Mesothelial cell of epicardium (in vitro differentiated cells): ENCODE data around the gene MAN1A2. TPM values are rescaled to one million over a fixed set of nuclear protein-coding genes. Genes with fewer than 3 reads are reported as not detected.

Experiments used
- DNase-seq, 2 experiments: peaks; one replicate each; pipeline ENCODE4 v3.0.0; 2021; ENCODE audit warnings: low spot score in 2 of 2; ENCODE audit not compliant: unreplicated experiment in 2 of 2
- H3K27ac Mint-ChIP-seq: 2 replicates; pipeline ENCODE4 v1.8.0; 2021; ENCODE audit warnings: mixed read lengths
- H3K27me3 Mint-ChIP-seq: 2 replicates; pipeline ENCODE4 v1.8.0; 2021; ENCODE audit warnings: low read depth, mixed read lengths
- H3K36me3 Mint-ChIP-seq: 2 replicates; pipeline ENCODE4 v1.8.0; 2021; ENCODE audit warnings: mixed read lengths
- H3K4me1 Mint-ChIP-seq: 2 replicates; pipeline ENCODE4 v1.8.0; 2021; ENCODE audit warnings: mixed read lengths
- H3K4me3 Mint-ChIP-seq: 2 replicates; pipeline ENCODE4 v1.8.0; 2021; ENCODE audit warnings: mild to moderate bottlenecking, moderate library complexity, mixed read lengths
- H3K9me3 Mint-ChIP-seq: 2 replicates; pipeline ENCODE4 v1.8.0; 2021; ENCODE audit warnings: mixed read lengths
- CTCF ChIP-seq: fragments of 200-600 bp; sonication (generic); IDR thresholded peaks from one replicate; pipeline ENCODE4 v1.5.0; 2021; ENCODE audit warnings: antibody characterized with exemption; ENCODE audit not compliant: unreplicated experiment
- total RNA-seq: library from RNA; stranded (reverse); gene quantifications from 3 replicates; pipeline ENCODE4 v1.2.1, GENCODE V29; 2021

The MAN1A2 gene
- total RNA-seq, 1 donor from 2014 or later: 55.1 TPM

DNA sequence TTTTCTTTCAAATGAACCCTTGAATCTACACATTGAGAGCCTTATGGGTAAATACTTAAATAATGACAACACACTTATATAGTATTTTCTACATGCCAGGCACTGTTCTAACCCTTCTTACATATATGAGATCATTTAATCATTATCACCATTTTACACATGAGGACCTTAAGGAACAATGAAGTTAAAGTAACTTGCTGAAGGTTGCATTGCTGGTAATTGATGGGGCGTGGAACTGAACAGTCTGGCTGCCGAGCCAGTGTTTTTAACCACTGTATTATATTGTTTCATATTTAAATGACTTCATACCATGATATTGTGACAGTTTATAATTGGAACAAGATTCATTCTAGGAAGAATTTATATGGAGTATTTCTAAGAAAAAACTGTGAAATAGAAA is 126.7 kb downstream of the MAN1A2 start:
- H3K4me3 Mint-ChIP-seq: no peak overlapping the region
- no peak for DNase-seq
- no peaks in the 10 kb centered on the region for H3K9me3 Mint-ChIP-seq
- H3K36me3 Mint-ChIP-seq: peaks cover 14% of the 10 kb centered on the region
- H3K4me1 Mint-ChIP-seq: no peaks in the 10 kb centered on the region
- TF ChIP-seq CTCF: no peak
- H3K27ac Mint-ChIP-seq: no peak overlapping the region
- no peaks in the 10 kb centered on the region for H3K27me3 Mint-ChIP-seq

DNA sequence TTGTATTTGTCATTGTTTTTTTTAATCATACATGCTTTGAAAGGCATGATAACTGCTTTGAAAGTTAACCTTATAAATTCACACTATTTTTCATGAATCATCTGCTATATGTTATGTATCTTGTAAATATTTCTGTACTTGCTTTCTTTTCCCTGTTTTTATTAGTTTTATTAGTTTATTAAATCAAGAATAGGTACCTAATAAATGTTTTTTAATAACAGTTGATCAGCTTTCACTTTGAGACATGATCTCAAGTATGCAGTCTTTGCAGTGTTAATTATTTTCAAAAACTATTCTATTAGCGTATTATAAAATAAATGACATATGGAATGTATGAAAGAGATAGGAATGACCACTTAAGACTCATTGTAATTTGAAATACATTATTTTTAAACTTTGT is 127.8 kb downstream of the MAN1A2 start:
- H3K4me1 Mint-ChIP-seq: no peaks in the 10 kb centered on the region
- peaks cover 19% of the 10 kb centered on the region for H3K36me3 Mint-ChIP-seq
- H3K27me3 Mint-ChIP-seq: no peaks in the 10 kb centered on the region
- DNase-seq: no peak
- no peak overlapping the region for H3K4me3 Mint-ChIP-seq
- no peak overlapping the region for H3K27ac Mint-ChIP-seq
- no peaks in the 10 kb centered on the region for H3K9me3 Mint-ChIP-seq
- TF ChIP-seq CTCF: no peak

GRCh38 chr1:117499071-117499470 is 131.8 kb downstream of the MAN1A2 start:
- Mint-ChIP-seq H3K9me3 (no peaks in the 10 kb centered on the region), H3K36me3 (peaks cover 14% of the 10 kb centered on the region), H3K4me1 (no peaks in the 10 kb centered on the region), H3K27me3 (no peaks in the 10 kb centered on the region), H3K4me3 (no peak overlapping the region), H3K27ac (no peak overlapping the region)
- TF ChIP-seq CTCF: no peak
- no peak for DNase-seq

DNA sequence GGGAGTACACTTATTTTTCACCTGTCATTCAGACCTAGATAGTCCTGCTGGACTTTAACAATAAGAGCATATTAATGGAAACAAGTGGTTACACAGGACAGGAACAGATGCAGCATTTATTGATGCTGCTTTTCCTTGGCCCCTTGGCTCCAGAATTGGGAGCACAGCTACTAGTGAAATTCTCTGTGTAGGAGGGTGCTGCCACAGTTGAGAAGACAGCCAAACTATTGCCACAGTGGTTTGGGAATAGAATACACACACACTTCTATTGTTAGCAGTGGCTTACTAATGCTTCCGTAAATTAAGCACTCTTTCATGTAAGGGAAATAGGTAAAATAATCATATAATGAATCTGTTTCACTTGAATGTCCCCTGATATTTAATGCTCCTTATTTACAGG is 133.3 kb downstream of the MAN1A2 start:
- no peaks in the 10 kb centered on the region for H3K4me1 Mint-ChIP-seq
- DNase-seq: no peak
- H3K27me3 Mint-ChIP-seq: no peaks in the 10 kb centered on the region
- no peak overlapping the region for H3K4me3 Mint-ChIP-seq
- no peaks in the 10 kb centered on the region for H3K9me3 Mint-ChIP-seq
- H3K36me3 Mint-ChIP-seq: peaks cover 14% of the 10 kb centered on the region
- TF ChIP-seq CTCF: no peak
- no peak overlapping the region for H3K27ac Mint-ChIP-seq

GRCh38 chr1:117501281-117501680 is 134.0 kb downstream of the MAN1A2 start:
- TF ChIP-seq CTCF: no peak
- Mint-ChIP-seq H3K36me3 (peaks cover 14% of the 10 kb centered on the region), H3K27ac (no peak overlapping the region), H3K9me3 (no peaks in the 10 kb centered on the region), H3K27me3 (no peaks in the 10 kb centered on the region), H3K4me3 (no peak overlapping the region), H3K4me1 (no peaks in the 10 kb centered on the region)
- DNase-seq: no peak

DNA sequence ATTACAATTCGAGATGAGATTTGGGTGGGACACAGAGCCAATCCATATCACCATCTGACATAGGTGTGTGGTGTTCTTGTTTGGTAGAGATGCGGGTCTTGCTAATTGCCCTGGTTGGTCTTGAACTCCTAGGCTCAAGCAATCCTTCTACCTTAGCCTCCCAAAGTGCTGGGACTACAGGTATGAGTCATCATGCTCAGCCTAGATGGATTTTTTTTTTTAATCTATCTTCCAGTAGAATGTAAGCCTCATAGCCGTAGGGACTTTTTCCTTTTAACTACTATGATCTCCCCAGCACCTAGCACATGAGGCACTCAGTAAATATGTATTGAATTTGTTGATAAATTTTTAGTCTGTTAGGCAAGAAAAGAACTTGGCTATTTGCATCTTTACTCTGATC is 144.0 kb downstream of the MAN1A2 start:
- Mint-ChIP-seq H3K9me3 (no peaks in the 10 kb centered on the region), H3K4me3 (no peak overlapping the region), H3K27ac (no peak overlapping the region), H3K27me3 (no peaks in the 10 kb centered on the region), H3K4me1 (no peaks in the 10 kb centered on the region), H3K36me3 (peaks cover 8% of the 10 kb centered on the region)
- no peak for TF ChIP-seq CTCF
- no peak for DNase-seq
